Uterus (tissue), 4 donors: ENCODE measurements around the gene GGACT. TPM values are rescaled to one million over a fixed set of nuclear protein-coding genes. Genes with fewer than 3 reads are reported as not detected.

Experiments
- DNase-seq, 2 donors: peaks; one replicate each; pipeline ENCODE4 v3.0.0-alpha.2; 2019 to 2020
- H3K27ac ChIP-seq, 2 donors: fragments of 200-600 bp; sonication (generic); 1 replicate in 1 of 2; 2 replicates in 1 of 2; pipeline ENCODE4 v1.5.1; 2016 to 2018
- H3K27me3 ChIP-seq, 2 donors: fragments of 200-600 bp; sonication (generic); one replicate each; pipeline ENCODE4 v1.5.1; 2018 to 2019; ENCODE audit warnings: control low read depth in 1 of 2
- H3K36me3 ChIP-seq, 2 donors: fragments of 200-600 bp; sonication (generic); one replicate each; pipeline ENCODE4 v1.5.1; 2019; ENCODE audit warnings: control low read depth in 1 of 2
- H3K4me1 ChIP-seq, 2 donors: fragments of 200-600 bp; sonication (generic); one replicate each; pipeline ENCODE4 v1.5.1; 2018 to 2019; ENCODE audit warnings: control low read depth in 1 of 2
- H3K4me3 ChIP-seq, 2 donors: fragments of 200-600 bp; sonication (generic); 1 replicate in 1 of 2; 2 replicates in 1 of 2; pipeline ENCODE4 v1.5.1; 2018 to 2019; ENCODE audit warnings: mild to moderate bottlenecking in 1 of 2
- H3K9me3 ChIP-seq, 2 donors: fragments of 200-600 bp; sonication (generic); one replicate each; pipeline ENCODE4 v1.5.1; 2019; ENCODE audit warnings: control low read depth in 1 of 2
- CTCF ChIP-seq, 4 experiments: fragments of 200-600 bp in 2 of 4; fragments of 450-650 bp in 2 of 4; sonication (generic) in 2 of 4; IDR thresholded peaks; one replicate each; pipeline ENCODE4 v1.5.1; 2016 to 2019; ENCODE audit warnings: antibody characterized with exemption in 4 of 4, mild to moderate bottlenecking in 2 of 4, moderate library complexity in 1 of 4
- POLR2A ChIP-seq, 2 donors: fragments of 450-650 bp; IDR thresholded peaks; one replicate each; pipeline ENCODE4 v1.6.1; 2016; ENCODE audit warnings: antibody characterized with exemption in 2 of 2, mild to moderate bottlenecking in 1 of 2, moderate library complexity in 1 of 2
- intact Hi-C: fragments of 100-400 bp; cut with DNase I; formaldehyde crosslinking; loops from one replicate; pipeline ENCODE4 v1.15.1; 2023; ENCODE audit warnings: low total_unique reads
- total RNA-seq, 4 donors: library from RNA; depleted of rRNA in 3 of 4; stranded (reverse); fragments of >200 nt in 3 of 4; gene quantifications; one replicate each; pipeline versions ENCODE4 v1.1.0 to v1.2.4, GENCODE V29; 2014 to 2023
- donor health status: DM: yes; HTN: yes; CAD: no.

The GGACT gene
- total RNA-seq, 4 donors from 2014 or later: 0.26 to 5.7 (median 1.1) TPM

DNA sequence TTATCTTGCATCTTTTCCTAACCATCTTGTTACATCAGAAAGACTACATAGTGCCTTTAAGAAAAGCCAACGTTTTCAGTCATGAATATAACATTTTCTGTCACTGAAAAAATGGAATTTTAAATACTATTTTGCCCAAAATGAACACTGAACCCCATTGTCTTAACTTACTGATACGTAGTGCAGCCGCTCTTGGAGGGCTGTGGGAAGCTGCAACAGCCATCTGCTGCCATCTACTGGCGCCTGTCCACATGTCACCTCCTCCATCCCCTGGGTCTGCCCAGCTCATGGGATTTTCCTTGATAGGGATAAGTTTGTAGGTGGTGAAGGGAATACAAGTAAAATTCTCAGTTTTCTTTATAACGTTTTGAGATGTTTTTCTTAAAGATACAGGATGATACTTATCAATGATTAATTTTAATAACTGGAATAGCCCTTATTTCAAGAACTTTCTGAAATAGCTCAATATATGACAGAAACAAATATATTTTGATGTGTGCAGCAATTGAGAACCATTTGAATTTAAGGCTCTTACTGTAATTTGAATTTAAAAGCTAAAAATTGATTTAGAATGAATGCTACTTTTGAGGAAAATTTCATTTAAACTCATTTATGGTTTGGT is 73.7 kb downstream of the GGACT start:
- no peaks in the 10 kb centered on the region for H3K36me3 ChIP-seq
- H3K27me3 ChIP-seq: no peaks in the 10 kb centered on the region
- TF ChIP-seq CTCF (IDR thresholded peaks at IDR 0.05): peak; percentile 86 to 93 (median 86)
- TF ChIP-seq POLR2A (IDR thresholded peaks at IDR 0.05): no peak
- no peaks in the 10 kb centered on the region for H3K4me1 ChIP-seq
- H3K4me3 ChIP-seq: no peak overlapping the region
- peak overlapping the region in 1 of 2 donors; percentile 26 for H3K27ac ChIP-seq
- no peaks in the 10 kb centered on the region for H3K9me3 ChIP-seq
- peak; percentile 82 to 83 for DNase-seq
- intact Hi-C loops: loop anchor here (10.0 kb wide), 2 partner anchors 600 to 860 kb away; no protein-coding TSS in a partner anchor

- no peaks in the 10 kb centered on the region for H3K27me3 ChIP-seq
- intact Hi-C loops: loop anchor here (10.0 kb wide), 2 partner anchors 599 to 859 kb away; no protein-coding TSS in a partner anchor
- TF ChIP-seq POLR2A (IDR thresholded peaks at IDR 0.05): no peak
- TF ChIP-seq CTCF (IDR thresholded peaks at IDR 0.05): no peak
- H3K9me3 ChIP-seq: no peaks in the 10 kb centered on the region
- no peak overlapping the region for H3K4me3 ChIP-seq
- no peaks in the 10 kb centered on the region for H3K36me3 ChIP-seq
- peak overlapping the region in 1 of 2 donors; percentile 26 for H3K27ac ChIP-seq
- H3K4me1 ChIP-seq: no peaks in the 10 kb centered on the region
- DNase-seq: no peak
These were observed 74.5 kb downstream of the GGACT start for GRCh38 chr13:100513987-100514670.

GRCh38 chr13:100513171-100513570 is 75.4 kb downstream of the GGACT start:
- no peaks in the 10 kb centered on the region for H3K36me3 ChIP-seq
- DNase-seq: no peak
- H3K27me3 ChIP-seq: no peaks in the 10 kb centered on the region
- H3K9me3 ChIP-seq: no peaks in the 10 kb centered on the region
- TF ChIP-seq POLR2A (IDR thresholded peaks at IDR 0.05) (no peak), CTCF (IDR thresholded peaks at IDR 0.05) (no peak)
- H3K4me1 ChIP-seq: no peaks in the 10 kb centered on the region
- intact Hi-C loops: loop anchor here (10.0 kb wide), 2 partner anchors 598 to 858 kb away; no protein-coding TSS in a partner anchor
- H3K27ac ChIP-seq: peak overlapping the region in 1 of 2 donors; percentile 8
- H3K4me3 ChIP-seq: no peak overlapping the region

- Histone ChIP-seq H3K9me3 (no peaks in the 10 kb centered on the region), H3K4me1 (no peaks in the 10 kb centered on the region), H3K27ac (no peak overlapping the region), H3K36me3 (no peaks in the 10 kb centered on the region), H3K27me3 (no peaks in the 10 kb centered on the region), H3K4me3 (no peak overlapping the region)
- TF ChIP-seq POLR2A (IDR thresholded peaks at IDR 0.05) (no peak), CTCF (IDR thresholded peaks at IDR 0.05) (no peak)
- DNase-seq: no peak
- intact Hi-C loops: loop anchor here (10.0 kb wide), 2 partner anchors 598 to 858 kb away; no protein-coding TSS in a partner anchor
These were observed 76.2 kb downstream of the GGACT start for GRCh38 chr13:100512422-100512821.

DNA sequence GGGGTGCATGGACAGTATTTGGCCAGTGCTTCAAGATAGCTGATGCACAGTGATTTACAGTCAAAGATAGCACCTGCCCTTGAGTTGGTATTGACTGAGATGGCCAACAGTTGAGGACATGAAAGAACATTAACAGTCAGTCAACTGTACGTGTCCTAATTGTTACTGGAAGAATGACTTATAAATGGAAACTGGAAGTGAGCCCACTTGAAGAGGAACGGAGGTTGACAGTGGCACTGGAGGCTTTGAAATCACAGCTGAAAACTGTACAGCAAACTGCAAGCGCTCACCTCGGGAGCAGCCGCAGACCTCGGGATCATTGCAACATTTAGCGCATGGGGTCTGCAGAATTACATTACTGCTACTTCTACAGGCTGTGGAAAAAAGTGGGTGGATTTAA is 77.1 kb downstream of the GGACT start:
- DNase-seq: no peak
- Histone ChIP-seq H3K36me3 (no peaks in the 10 kb centered on the region), H3K9me3 (no peaks in the 10 kb centered on the region), H3K4me1 (no peaks in the 10 kb centered on the region), H3K27me3 (no peaks in the 10 kb centered on the region), H3K27ac (no peak overlapping the region), H3K4me3 (no peak overlapping the region)
- TF ChIP-seq POLR2A (IDR thresholded peaks at IDR 0.05) (no peak), CTCF (IDR thresholded peaks at IDR 0.05) (no peak)
- intact Hi-C loops: loop anchor here (10.0 kb wide), 2 partner anchors 597 to 857 kb away; no protein-coding TSS in a partner anchor
